K562 (cell line): ENCODE measurements around the gene ZNF267. TPM values are rescaled to one million over a fixed set of nuclear protein-coding genes. Genes with fewer than 3 reads are reported as not detected.

Source experiments
- ATAC-seq: fragments of 200-7000 bp; cut with Tn5 transposase; 3 replicates; pipeline ENCODE4 v1.9.1; 2020; ENCODE audit warnings: moderate library complexity
- BruUV-seq: library from RNA; stranded (reverse); fragments of 400-500 nt; replicated peaks from 2 replicates; lab custom pipeline; 2021; lab: Mats Ljungman, UMichigan
- CTCF ChIA-PET: fragments of 300-600 bp; formaldehyde crosslinking; extraction: SDS; loops from one replicate; lab custom pipeline; 2021; ENCODE audit warnings: low intra/inter-chr PET ratio; lab: Yijun Ruan, JAX
- POLR2A ChIA-PET: fragments of 300-600, 350-650 bp; sonication (Branson Sonifier 250); formaldehyde crosslinking; extraction: SDS; loops from one replicate; lab custom pipeline; 2021; ENCODE audit warnings: antibody characterized with exemption, inconsistent platforms; lab: Yijun Ruan, JAX
- DNase-seq, 4 experiments: peaks; one replicate each; pipeline versions ENCODE4 v3.0.0 to v3.0.0-alpha.2; 2011 to 2018; ENCODE audit warnings: low spot score in 3 of 4, mixed read lengths in 3 of 4; ENCODE audit errors: extremely low read depth in 1 of 4
- FAIRE-seq: peaks from 2 replicates; lab custom pipeline; 2011; peaks lifted over from hg19 to GRCh38; lab: Jason Lieb, UNC
- H2AFZ ChIP-seq: 2 replicates; pipeline ENCODE4 v1.6.0; 2011; ENCODE audit warnings: low read depth, low read length, control low read depth, inconsistent platforms
- H3K27ac ChIP-seq: fragments of 200-600 bp; 3 replicates; pipeline ENCODE4 v1.8.0; 2011; ENCODE audit warnings: low read depth, mild to moderate bottlenecking, control low read depth, inconsistent platforms, low read length, moderate library complexity, mixed read lengths; ENCODE audit errors: extremely low read depth
- H3K27me3 ChIP-seq, 2 experiments: fragments of 300-600 bp in 1 of 2; 2 replicates in 1 of 2; 3 replicates in 1 of 2; pipeline versions ENCODE4 v1.6.0 to v1.8.0; 2011; ENCODE audit warnings: inconsistent platforms in 2 of 2, low read length in 2 of 2, mild to moderate bottlenecking in 1 of 2, mixed read lengths in 1 of 2, moderate library complexity in 1 of 2; ENCODE audit not compliant: control insufficient read depth in 2 of 2, insufficient read depth in 2 of 2
- H3K36me3 ChIP-seq: fragments of 300-600 bp; 3 replicates; pipeline ENCODE4 v1.8.0; 2011; ENCODE audit warnings: mild to moderate bottlenecking, low read length, inconsistent platforms; ENCODE audit not compliant: control insufficient read depth, insufficient read depth
- H3K4me1 ChIP-seq, 2 experiments: fragments of 200-600 bp in 1 of 2; replicated peaks in 1 of 2; 2 replicates in 1 of 2; 3 replicates in 1 of 2; pipeline versions ENCODE4 v1.5.1 to v1.8.0; 2011; ENCODE audit warnings: inconsistent platforms in 2 of 2, low read length in 2 of 2, mild to moderate bottlenecking in 1 of 2, mixed read lengths in 1 of 2, moderate library complexity in 1 of 2; ENCODE audit not compliant: control insufficient read depth in 2 of 2, insufficient read depth in 2 of 2
- H3K4me2 ChIP-seq: 2 replicates; pipeline ENCODE4 v1.6.1; 2011; ENCODE audit warnings: low read length, control low read depth, inconsistent platforms, mixed read lengths; ENCODE audit not compliant: insufficient read depth
- H3K4me3 ChIP-seq: fragments of 200-600 bp; sonication (generic), shearing (Covaris generic); 2 replicates; pipeline ENCODE4 v1.5.1; 2016; ENCODE audit warnings: control low read depth, inconsistent platforms
- H3K79me2 ChIP-seq: fragments of 200-600 bp; 3 replicates; pipeline ENCODE4 v1.8.0; 2011; ENCODE audit warnings: low read length, inconsistent platforms; ENCODE audit not compliant: control insufficient read depth, insufficient read depth
- H3K9ac ChIP-seq, 2 experiments: 2 replicates each; pipeline versions ENCODE4 v1.6.0 to v1.6.1; 2011; ENCODE audit warnings: low read depth in 2 of 2, low read length in 2 of 2, control low read depth in 1 of 2, inconsistent platforms in 1 of 2, mild to moderate bottlenecking in 1 of 2, mixed read lengths in 1 of 2; ENCODE audit not compliant: insufficient read depth in 1 of 2
- H3K9me1 ChIP-seq: one replicate; pipeline ENCODE4 v1.6.0; 2011; ENCODE audit warnings: inconsistent platforms, mild to moderate bottlenecking, low read length, moderate library complexity; ENCODE audit not compliant: control insufficient read depth, insufficient read depth
- H3K9me3 ChIP-seq: replicated peaks from 2 replicates; pipeline ENCODE4 v1.5.1; 2011; ENCODE audit warnings: low read depth, low read length, inconsistent platforms; ENCODE audit not compliant: control insufficient read depth, insufficient read depth
- H4K20me1 ChIP-seq: replicated peaks from 2 replicates; pipeline ENCODE4 v1.6.1; 2011; ENCODE audit warnings: low read length, inconsistent platforms, mixed read lengths; ENCODE audit not compliant: control insufficient read depth, insufficient read depth
- CBX5 ChIP-seq: IDR thresholded peaks from 2 replicates; pipeline ENCODE4 v1.6.1; 2014; ENCODE audit warnings: low read depth, borderline replicate concordance
- FOXA3 ChIP-seq, 2 experiments: fragments of 450-650 bp in 1 of 2; sonication (generic) in 1 of 2; formaldehyde crosslinking; IDR thresholded peaks in 1 of 2; conservative IDR thresholded peaks in 1 of 2; 2 replicates each; pipeline versions ENCODE4 v1.4.0 to v1.8.0; 2020 to 2022; ENCODE audit warnings: mild to moderate bottlenecking in 2 of 2, missing genetic modification reagents in 1 of 2
- FOXJ2 ChIP-seq: fragments of 200-800 bp; sonication (Bioruptor generic); IDR thresholded peaks from 2 replicates; pipeline ENCODE4 v1.6.1; 2016; ENCODE audit warnings: missing genetic modification characterization, missing compliant biosample characterization
- KAT7 ChIP-seq: sonication (generic); formaldehyde crosslinking; IDR thresholded peaks from 2 replicates; pipeline ENCODE4 v1.8.0; 2022; ENCODE audit warnings: missing genetic modification reagents, mild to moderate bottlenecking, borderline replicate concordance
- MCM5 ChIP-seq: fragments of 450-650 bp; IDR thresholded peaks from 2 replicates; pipeline ENCODE4 v1.6.1; 2016; ENCODE audit warnings: low read depth
- PHF8 ChIP-seq: fragments of 200-600 bp; sonication (generic); IDR thresholded peaks from 2 replicates; pipeline ENCODE4 v1.6.1; 2012; ENCODE audit warnings: mixed run types, mild to moderate bottlenecking, inconsistent platforms, low read length, moderate library complexity, borderline replicate concordance
- SMAD1 ChIP-seq: fragments of 150-350 bp; IDR thresholded peaks from 2 replicates; pipeline ENCODE4 v1.6.1; 2014; ENCODE audit warnings: low read length, low read depth; ENCODE audit not compliant: partially characterized antibody
- SPI1 ChIP-seq: IDR thresholded peaks from 2 replicates; pipeline ENCODE4 v1.6.1; 2011; ENCODE audit warnings: low read depth, low read length, control low read depth, borderline replicate concordance
- WGBS: fragments of 100-300 bp; shearing (Covaris generic); methylation state at CpG from one replicate; pipeline ENCODE4 v1.1.6; 2016; ENCODE audit warnings: low coverage, mixed read lengths; ENCODE audit not compliant: insufficient coverage; ENCODE audit errors: missing lambda C conversion rate; 5-methylcytosine and 5-hydroxymethylcytosine counted together
- in situ Hi-C: fragments of 300-500 bp; cut with MboI; formaldehyde crosslinking; loops from 4 replicates; pipeline ENCODE4 v1.15.0; 2018; ENCODE audit warnings: inconsistent platforms, mixed read lengths
- intact Hi-C: fragments of 100-400 bp; cut with micrococcal nuclease; formaldehyde crosslinking; loops from 2 replicates; pipeline ENCODE4 v1.14.2; 2022
- polyA plus RNA-seq, 8 experiments: library from polyadenylated mRNA; depleted of rRNA in 4 of 8; stranded (reverse) in 5 of 8; unstranded in 3 of 8; fragments of >200 nt; fragmentation: Nextera tagmentation in 2 of 8; fragmentation: Illumina TruSeq in 1 of 8; extraction: Ambion mirVana in 2 of 8; extraction: Trizol in 1 of 8; gene quantifications; 2 replicates each; pipeline versions ENCODE4 v1.2.1 to v1.2.3, GENCODE V29; 2011 to 2014; ENCODE audit warnings: inconsistent platforms in 1 of 8, missing spikeins in 1 of 8
- total RNA-seq, 7 experiments: library from RNA; depleted of rRNA in 6 of 7; stranded (reverse); fragments of >200 nt in 6 of 7; fragmentation: Illumina TruSeq in 2 of 7; extraction: Trizol in 2 of 7; gene quantifications; 2 replicates each; pipeline versions ENCODE4 v1.2.1 to v1.2.3, GENCODE V29; 2011 to 2021; ENCODE audit warnings: low replicate concordance in 1 of 7
- TF ChIP-seq, protein P1 (sequence below): fragments of 450-650 bp; IDR thresholded peaks from 2 replicates; pipeline ENCODE4 v1.6.1; 2016
- TF ChIP-seq, protein P2 (sequence below): fragments of 450-650 bp; IDR thresholded peaks from 2 replicates; pipeline ENCODE4 v1.6.1; 2017; ENCODE audit warnings: antibody characterized with exemption
- TF ChIP-seq, protein P3 (sequence below): fragments of 250-450 bp; sonication (Bioruptor Pico); IDR thresholded peaks from 2 replicates; pipeline ENCODE4 v1.5.0; 2020; ENCODE audit warnings: mild to moderate bottlenecking, borderline replicate concordance

The ZNF267 gene
- total and polyA plus RNA-seq, 9 of the 15 experiments (the other 6 are each of a cell fraction or from before 2014, with no cell fraction given): 14.6 to 38.8 (median 21.5) TPM

DNA sequence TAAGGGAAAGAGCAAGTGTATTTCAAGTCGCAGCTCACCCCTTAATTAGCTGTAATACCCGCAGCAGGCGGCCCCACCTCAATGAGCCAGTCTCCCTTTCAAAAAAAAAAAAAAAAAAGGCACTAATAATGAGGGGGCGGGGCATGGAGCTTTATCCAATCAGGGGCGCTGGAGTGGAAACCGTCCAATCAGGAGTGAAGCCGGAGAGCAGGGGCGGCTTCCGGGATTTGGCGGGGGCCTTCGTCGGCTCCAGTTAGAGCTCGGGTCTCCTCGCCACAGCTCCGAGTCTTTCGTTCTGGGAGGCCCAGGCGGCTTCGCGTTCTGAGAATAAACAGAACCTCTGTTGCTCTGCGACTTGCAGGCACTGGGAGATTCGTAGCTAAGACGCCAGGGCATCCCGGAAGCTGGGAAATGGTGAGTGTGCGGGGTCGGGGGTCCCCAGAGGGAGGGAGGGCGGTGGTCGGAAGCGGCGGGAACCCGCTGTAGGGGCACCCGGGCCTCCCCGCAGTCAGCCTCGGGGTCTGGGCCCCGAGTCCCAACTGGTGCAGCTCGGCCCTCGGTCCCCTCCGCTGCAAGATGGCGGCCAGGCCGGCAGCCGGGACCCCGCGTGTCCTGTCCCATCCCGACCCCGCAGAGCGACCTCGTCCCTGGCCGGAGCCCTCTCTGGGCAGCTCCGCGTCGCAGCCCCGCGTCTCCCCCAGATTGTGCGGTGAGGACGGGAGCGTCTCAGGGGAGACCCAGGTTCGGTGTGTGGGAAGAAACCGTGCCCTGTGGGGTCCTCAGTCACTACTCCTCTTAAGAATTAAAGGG, at the start of gene ZNF267 (continued):
- TF ChIP-seq, protein P1, sequence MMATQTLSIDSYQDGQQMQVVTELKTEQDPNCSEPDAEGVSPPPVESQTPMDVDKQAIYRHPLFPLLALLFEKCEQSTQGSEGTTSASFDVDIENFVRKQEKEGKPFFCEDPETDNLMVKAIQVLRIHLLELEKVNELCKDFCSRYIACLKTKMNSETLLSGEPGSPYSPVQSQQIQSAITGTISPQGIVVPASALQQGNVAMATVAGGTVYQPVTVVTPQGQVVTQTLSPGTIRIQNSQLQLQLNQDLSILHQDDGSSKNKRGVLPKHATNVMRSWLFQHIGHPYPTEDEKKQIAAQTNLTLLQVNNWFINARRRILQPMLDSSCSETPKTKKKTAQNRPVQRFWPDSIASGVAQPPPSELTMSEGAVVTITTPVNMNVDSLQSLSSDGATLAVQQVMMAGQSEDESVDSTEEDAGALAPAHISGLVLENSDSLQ: no peak
- TF ChIP-seq KAT7 (CRISPR knock-in tag) (no peak), PHF8 (peak; percentile 92), SMAD1 (peak; percentile 58)
- TF ChIP-seq, protein P2, sequence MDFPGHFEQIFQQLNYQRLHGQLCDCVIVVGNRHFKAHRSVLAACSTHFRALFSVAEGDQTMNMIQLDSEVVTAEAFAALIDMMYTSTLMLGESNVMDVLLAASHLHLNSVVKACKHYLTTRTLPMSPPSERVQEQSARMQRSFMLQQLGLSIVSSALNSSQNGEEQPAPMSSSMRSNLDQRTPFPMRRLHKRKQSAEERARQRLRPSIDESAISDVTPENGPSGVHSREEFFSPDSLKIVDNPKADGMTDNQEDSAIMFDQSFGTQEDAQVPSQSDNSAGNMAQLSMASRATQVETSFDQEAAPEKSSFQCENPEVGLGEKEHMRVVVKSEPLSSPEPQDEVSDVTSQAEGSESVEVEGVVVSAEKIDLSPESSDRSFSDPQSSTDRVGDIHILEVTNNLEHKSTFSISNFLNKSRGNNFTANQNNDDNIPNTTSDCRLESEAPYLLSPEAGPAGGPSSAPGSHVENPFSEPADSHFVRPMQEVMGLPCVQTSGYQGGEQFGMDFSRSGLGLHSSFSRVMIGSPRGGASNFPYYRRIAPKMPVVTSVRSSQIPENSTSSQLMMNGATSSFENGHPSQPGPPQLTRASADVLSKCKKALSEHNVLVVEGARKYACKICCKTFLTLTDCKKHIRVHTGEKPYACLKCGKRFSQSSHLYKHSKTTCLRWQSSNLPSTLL: no peak

DNA sequence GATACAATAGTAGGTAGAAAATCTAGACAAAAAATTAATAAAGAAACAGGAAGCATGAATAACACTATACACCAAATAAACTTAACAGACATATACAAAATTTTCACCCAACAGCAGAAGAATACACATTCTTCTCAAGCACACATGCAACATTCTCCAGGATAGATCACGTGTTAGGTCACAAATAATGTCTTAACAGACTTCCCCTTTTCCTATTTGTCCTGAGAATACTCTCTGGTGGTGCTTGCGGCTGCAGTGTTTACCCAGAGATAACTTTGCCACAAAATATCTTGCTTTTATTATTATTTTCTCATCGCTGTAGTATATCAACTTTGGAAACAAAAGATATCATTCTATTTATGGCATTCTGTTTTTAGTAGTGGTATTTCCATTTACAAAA, 40.6 kb upstream of the ZNF267 start:
- Histone ChIP-seq H3K27ac (no peak overlapping the region), H3K9ac (no peak overlapping the region), H2AFZ (no peak overlapping the region), H3K9me1 (no peaks in the 10 kb centered on the region), H3K9me3 (no peaks in the 10 kb centered on the region), H3K27me3 (no peaks in the 10 kb centered on the region), H3K4me1 (no peaks in the 10 kb centered on the region), H4K20me1 (no peaks in the 10 kb centered on the region), H3K4me3 (no peak overlapping the region), H3K36me3 (no peaks in the 10 kb centered on the region), H3K4me2 (no peak overlapping the region), H3K79me2 (no peaks in the 10 kb centered on the region)
- ATAC-seq (no peak), DNase-seq (no peak), FAIRE-seq (no peak)
- no TSS peak for BruUV-seq
- TF ChIP-seq FOXA3 (CRISPR knock-in tag; conservative IDR thresholded peaks at IDR 0.05 in 1 of 2, IDR thresholded peaks at IDR 0.05 in 1 of 2): 0 out of 4 replicates have a peak, but pooled peaks of 1 of the 2 experiments have one; percentile 9
- no peak for TF ChIP-seq MCM5
- no peak for TF ChIP-seq FOXJ2 (tag)
- TF ChIP-seq, protein P3, sequence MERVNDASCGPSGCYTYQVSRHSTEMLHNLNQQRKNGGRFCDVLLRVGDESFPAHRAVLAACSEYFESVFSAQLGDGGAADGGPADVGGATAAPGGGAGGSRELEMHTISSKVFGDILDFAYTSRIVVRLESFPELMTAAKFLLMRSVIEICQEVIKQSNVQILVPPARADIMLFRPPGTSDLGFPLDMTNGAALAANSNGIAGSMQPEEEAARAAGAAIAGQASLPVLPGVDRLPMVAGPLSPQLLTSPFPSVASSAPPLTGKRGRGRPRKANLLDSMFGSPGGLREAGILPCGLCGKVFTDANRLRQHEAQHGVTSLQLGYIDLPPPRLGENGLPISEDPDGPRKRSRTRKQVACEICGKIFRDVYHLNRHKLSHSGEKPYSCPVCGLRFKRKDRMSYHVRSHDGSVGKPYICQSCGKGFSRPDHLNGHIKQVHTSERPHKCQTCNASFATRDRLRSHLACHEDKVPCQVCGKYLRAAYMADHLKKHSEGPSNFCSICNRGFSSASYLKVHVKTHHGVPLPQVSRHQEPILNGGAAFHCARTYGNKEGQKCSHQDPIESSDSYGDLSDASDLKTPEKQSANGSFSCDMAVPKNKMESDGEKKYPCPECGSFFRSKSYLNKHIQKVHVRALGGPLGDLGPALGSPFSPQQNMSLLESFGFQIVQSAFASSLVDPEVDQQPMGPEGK (CRISPR knock-in tag): no peak
- no peak for TF ChIP-seq CBX5
- peak; percentile 78 for TF ChIP-seq SPI1
- ChIA-PET POLR2A (no interaction called here), CTCF (no interaction called here)
- in situ Hi-C loops (no loop called here), intact Hi-C loops (no loop called here)
- 2% methylated on average over 3 of the region's 3 CpGs for WGBS
